ENCODE measurements around the gene SETD7.

Gene SETD7

GRCh38 chr4:139470997-139471665 is 84.9 kb downstream of the SETD7 start:
- H3K27me3 ChIP-seq (ENCODE audit: control insufficient read depth, low read length), result no peaks in the 10 kb centered on the region
- H4K20me1 ChIP-seq (ENCODE audit: control insufficient read depth, insufficient read depth, low read depth, low read length), result no peaks in the 10 kb centered on the region
- H3K79me2 ChIP-seq (ENCODE audit: control insufficient read depth, low read length), result peaks cover 47% of the 10 kb centered on the region
- H3K9me3 ChIP-seq (ENCODE audit: control insufficient read depth, insufficient read depth, low read length), result peaks cover 4% of the 10 kb centered on the region
- no peaks in the 10 kb centered on the region for H3K9me2 ChIP-seq (replicated peaks; ENCODE audit: control insufficient read depth, low read length)
- H3F3A ChIP-seq (ENCODE audit: control insufficient read depth, insufficient read depth), result no peaks in the 10 kb centered on the region
- H3K4me1 ChIP-seq (ENCODE audit: control insufficient read depth, low read length), result no peaks in the 10 kb centered on the region
- H3K4me3 ChIP-seq (ENCODE audit: low read length), result no peak overlapping the region
- H3K4me2 ChIP-seq (ENCODE audit: low read length), result no peak overlapping the region
- TF ChIP-seq CTCF (IDR thresholded peaks at IDR 0.05; ENCODE audit: low read depth, low read length, poor library complexity, severe bottlenecking), result no peak
- TF ChIP-seq EZH2phosphoT487 (IDR thresholded peaks at IDR 0.05; ENCODE audit: borderline replicate concordance, low read length), result no peak
- no peak overlapping the region for H3K27ac ChIP-seq (ENCODE audit: low read depth, low read length)
- peaks cover 12% of the 10 kb centered on the region for H3K36me3 ChIP-seq (ENCODE audit: control insufficient read depth, low read length)

- TF ChIP-seq CTCF (IDR thresholded peaks at IDR 0.05; ENCODE audit: low read depth, low read length, poor library complexity, severe bottlenecking) (no peak), EZH2phosphoT487 (IDR thresholded peaks at IDR 0.05; ENCODE audit: borderline replicate concordance, low read length) (no peak)
- Histone ChIP-seq H3K27me3 (ENCODE audit: control insufficient read depth, low read length) (no peaks in the 10 kb centered on the region), H3K4me1 (ENCODE audit: control insufficient read depth, low read length) (no peaks in the 10 kb centered on the region; the same call in 1 of the 2 replicates), H3K4me3 (ENCODE audit: low read length) (no peak overlapping the region), H3K4me2 (ENCODE audit: low read length) (no peak overlapping the region), H3K9me2 (replicated peaks; ENCODE audit: control insufficient read depth, low read length) (no peaks in the 10 kb centered on the region), H3K9me3 (ENCODE audit: control insufficient read depth, insufficient read depth, low read length) (peaks cover 4% of the 10 kb centered on the region), H3K36me3 (ENCODE audit: control insufficient read depth, low read length) (peaks cover 12% of the 10 kb centered on the region), H3K79me2 (ENCODE audit: control insufficient read depth, low read length) (peaks cover 54% of the 10 kb centered on the region), H3K27ac (ENCODE audit: low read depth, low read length) (no peak overlapping the region), H3F3A (ENCODE audit: control insufficient read depth, insufficient read depth) (no peaks in the 10 kb centered on the region), H4K20me1 (ENCODE audit: control insufficient read depth, insufficient read depth, low read depth, low read length) (no peaks in the 10 kb centered on the region)
Observed at GRCh38 chr4:139470295-139470694, 85.7 kb downstream of the SETD7 start.

GRCh38 chr4:139469869-139470268 is 86.2 kb downstream of the SETD7 start:
- Histone ChIP-seq H4K20me1 (ENCODE audit: control insufficient read depth, insufficient read depth, low read depth, low read length) (no peaks in the 10 kb centered on the region), H3K27ac (ENCODE audit: low read depth, low read length) (no peak overlapping the region), H3K36me3 (ENCODE audit: control insufficient read depth, low read length) (peaks cover 12% of the 10 kb centered on the region), H3F3A (ENCODE audit: control insufficient read depth, insufficient read depth) (no peaks in the 10 kb centered on the region), H3K27me3 (ENCODE audit: control insufficient read depth, low read length) (no peaks in the 10 kb centered on the region), H3K4me2 (ENCODE audit: low read length) (no peak overlapping the region), H3K79me2 (ENCODE audit: control insufficient read depth, low read length) (peaks cover 54% of the 10 kb centered on the region), H3K4me3 (ENCODE audit: low read length) (no peak overlapping the region), H3K4me1 (ENCODE audit: control insufficient read depth, low read length) (no peaks in the 10 kb centered on the region; the same call in 1 of the 2 replicates), H3K9me2 (replicated peaks; ENCODE audit: control insufficient read depth, low read length) (no peaks in the 10 kb centered on the region), H3K9me3 (ENCODE audit: control insufficient read depth, insufficient read depth, low read length) (peaks cover 4% of the 10 kb centered on the region)
- no peak for TF ChIP-seq CTCF (IDR thresholded peaks at IDR 0.05; ENCODE audit: low read depth, low read length, poor library complexity, severe bottlenecking)
- TF ChIP-seq EZH2phosphoT487 (IDR thresholded peaks at IDR 0.05; ENCODE audit: borderline replicate concordance, low read length), result no peak
